Measurements from ENCODE around the gene MYO3B.

- TF ChIP-seq MAX (IDR thresholded peaks at IDR 0.05; ENCODE audit: low read depth, low read length) (no peak), CTCF (IDR thresholded peaks at IDR 0.05; ENCODE audit: low read depth, low read length) (no peak)
Measured at GRCh38 chr2:170656669-170657068, 478.7 kb downstream of the MYO3B start.

Data from NB4 (cell line).